Measurements from ENCODE around the gene SLC36A4.

- TF ChIP-seq POLR2A (IDR thresholded peaks at IDR 0.05; ENCODE audit: extremely low read depth, insufficient read length): no peak
- no peak for TF ChIP-seq CTCF (IDR thresholded peaks at IDR 0.05; ENCODE audit: low read depth, low read length)
- no peak for TF ChIP-seq MAX (IDR thresholded peaks at IDR 0.05; ENCODE audit: low read depth, low read length)
- no peak for TF ChIP-seq MYC (IDR thresholded peaks at IDR 0.05; ENCODE audit: low read depth, low read length)
Observed at GRCh38 chr11:93192163-93192562, 5.6 kb downstream of the SLC36A4 start.

All from NB4 (cell line).